Neural crest cell (in vitro differentiated cells): ENCODE results near the gene HMG20B. TPM values are rescaled to one million over a fixed set of nuclear protein-coding genes. Genes with fewer than 3 reads are reported as not detected.

ENCODE experiments used
- DNase-seq: peaks from one replicate; pipeline ENCODE4 v3.0.0; 2021; ENCODE audit warnings: low read depth, mixed read lengths, low spot score
- H3K27ac Mint-ChIP-seq: one replicate; pipeline ENCODE4 v1.8.0; 2021; ENCODE audit warnings: mild to moderate bottlenecking, mixed read lengths; ENCODE audit not compliant: unreplicated experiment
- H3K27me3 Mint-ChIP-seq: 2 replicates; pipeline ENCODE4 v1.8.0; 2021; ENCODE audit warnings: low read depth, mild to moderate bottlenecking, mixed read lengths
- H3K36me3 Mint-ChIP-seq: 2 replicates; pipeline ENCODE4 v1.8.0; 2021; ENCODE audit warnings: low read depth, mild to moderate bottlenecking, mixed read lengths
- H3K4me1 Mint-ChIP-seq: 2 replicates; pipeline ENCODE4 v1.8.0; 2021; ENCODE audit warnings: mixed read lengths
- H3K4me3 Mint-ChIP-seq: one replicate; pipeline ENCODE4 v1.8.0; 2021; ENCODE audit warnings: mild to moderate bottlenecking, mixed read lengths
- H3K9me3 Mint-ChIP-seq: 2 replicates; pipeline ENCODE4 v1.8.0; 2021; ENCODE audit warnings: mixed read lengths
- total RNA-seq: library from RNA; stranded (reverse); gene quantifications from 2 replicates; pipeline ENCODE4 v1.2.1, GENCODE V29; 2021
- TF ChIP-seq, protein P1 (sequence below): fragments of 200-600 bp; sonication (generic); conservative IDR thresholded peaks from 2 replicates; pipeline ENCODE4 v1.5.0; 2021; ENCODE audit warnings: antibody characterized with exemption, mild to moderate bottlenecking

HMG20B gene
- total RNA-seq, 1 donor from 2014 or later = 79.6 TPM

GRCh38 chr19:3610745-3611717, 38.3 kb downstream of the HMG20B start:
- Mint-ChIP-seq H3K27ac (no peak overlapping the region), H3K4me3 (no peak overlapping the region), H3K27me3 (peaks cover 15% of the 10 kb centered on the region), H3K4me1 (peaks cover 8% of the 10 kb centered on the region), H3K9me3 (no peaks in the 10 kb centered on the region), H3K36me3 (no peaks in the 10 kb centered on the region)
- no peak for DNase-seq
- TF ChIP-seq, protein P1, sequence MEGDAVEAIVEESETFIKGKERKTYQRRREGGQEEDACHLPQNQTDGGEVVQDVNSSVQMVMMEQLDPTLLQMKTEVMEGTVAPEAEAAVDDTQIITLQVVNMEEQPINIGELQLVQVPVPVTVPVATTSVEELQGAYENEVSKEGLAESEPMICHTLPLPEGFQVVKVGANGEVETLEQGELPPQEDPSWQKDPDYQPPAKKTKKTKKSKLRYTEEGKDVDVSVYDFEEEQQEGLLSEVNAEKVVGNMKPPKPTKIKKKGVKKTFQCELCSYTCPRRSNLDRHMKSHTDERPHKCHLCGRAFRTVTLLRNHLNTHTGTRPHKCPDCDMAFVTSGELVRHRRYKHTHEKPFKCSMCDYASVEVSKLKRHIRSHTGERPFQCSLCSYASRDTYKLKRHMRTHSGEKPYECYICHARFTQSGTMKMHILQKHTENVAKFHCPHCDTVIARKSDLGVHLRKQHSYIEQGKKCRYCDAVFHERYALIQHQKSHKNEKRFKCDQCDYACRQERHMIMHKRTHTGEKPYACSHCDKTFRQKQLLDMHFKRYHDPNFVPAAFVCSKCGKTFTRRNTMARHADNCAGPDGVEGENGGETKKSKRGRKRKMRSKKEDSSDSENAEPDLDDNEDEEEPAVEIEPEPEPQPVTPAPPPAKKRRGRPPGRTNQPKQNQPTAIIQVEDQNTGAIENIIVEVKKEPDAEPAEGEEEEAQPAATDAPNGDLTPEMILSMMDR = no peak

- DNase-seq = no peak
- Mint-ChIP-seq H3K27ac (no peak overlapping the region), H3K27me3 (peaks cover 15% of the 10 kb centered on the region), H3K4me3 (no peak overlapping the region), H3K9me3 (no peaks in the 10 kb centered on the region), H3K4me1 (peaks cover 8% of the 10 kb centered on the region), H3K36me3 (no peaks in the 10 kb centered on the region)
- TF ChIP-seq, protein P1 = no peak
Observed at GRCh38 chr19:3611841-3612240, 39.1 kb downstream of the HMG20B start.

DNA sequence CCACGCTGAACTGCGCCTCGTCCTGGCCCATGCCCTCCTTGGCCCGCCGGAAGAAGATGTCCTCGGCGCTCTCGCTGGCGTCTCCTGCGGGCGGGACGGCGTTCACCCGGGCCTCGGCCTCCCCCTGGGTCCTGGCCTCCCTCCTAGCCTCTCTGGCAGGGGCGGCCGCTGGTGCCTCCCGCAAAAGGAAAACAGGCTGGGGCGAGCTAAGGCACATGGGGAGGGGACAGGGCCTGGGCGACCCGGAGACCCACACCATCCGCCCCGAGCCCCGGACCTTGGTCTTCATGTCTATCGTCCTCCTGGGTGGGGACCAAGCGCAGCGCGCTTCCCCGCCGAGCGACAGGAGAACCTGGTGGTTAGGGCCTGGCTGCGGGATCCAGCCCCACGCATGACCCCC, 39.6 kb downstream of the HMG20B start:
- Mint-ChIP-seq H3K27ac (no peak overlapping the region), H3K4me1 (peaks cover 8% of the 10 kb centered on the region), H3K27me3 (peaks cover 11% of the 10 kb centered on the region), H3K9me3 (no peaks in the 10 kb centered on the region), H3K36me3 (no peaks in the 10 kb centered on the region), H3K4me3 (no peak overlapping the region)
- TF ChIP-seq, protein P1 = no peak
- DNase-seq = no peak

- DNase-seq = no peak
- Mint-ChIP-seq H3K27ac (no peak overlapping the region), H3K9me3 (no peaks in the 10 kb centered on the region), H3K36me3 (no peaks in the 10 kb centered on the region), H3K4me1 (peaks cover 2% of the 10 kb centered on the region), H3K27me3 (peaks cover 4% of the 10 kb centered on the region), H3K4me3 (no peak overlapping the region)
- TF ChIP-seq, protein P1 = no peak
Observed at GRCh38 chr19:3612901-3613741, 40.4 kb downstream of the HMG20B start.

- TF ChIP-seq, protein P1 = no peak
- Mint-ChIP-seq H3K27me3 (no peaks in the 10 kb centered on the region), H3K4me3 (no peak overlapping the region), H3K4me1 (no peaks in the 10 kb centered on the region), H3K9me3 (no peaks in the 10 kb centered on the region), H3K27ac (no peak overlapping the region), H3K36me3 (no peaks in the 10 kb centered on the region)
- DNase-seq = no peak
Observed at GRCh38 chr19:3613818-3614661, 41.3 kb downstream of the HMG20B start.
